GM10248 (cell line): ENCODE data around the gene REL.

ENCODE experiments used
- CTCF ChIA-PET: fragments of 300-600 bp; sonication (Branson Sonifier 250); formaldehyde crosslinking; extraction: SDS; loops from one replicate; lab custom pipeline; 2021; ENCODE audit warnings: antibody characterized with exemption; lab: Yijun Ruan, JAX
- POLR2A ChIA-PET: fragments of 350-650 bp; sonication (Branson Sonifier 250); formaldehyde crosslinking; extraction: SDS; loops from one replicate; lab custom pipeline; 2020; ENCODE audit warnings: antibody characterized with exemption; lab: Yijun Ruan, JAX
- DNase-seq: peaks from one replicate; pipeline ENCODE4 v3.0.0; 2012; ENCODE audit errors: extremely low spot score
- CTCF ChIP-seq: IDR thresholded peaks from 2 replicates; pipeline ENCODE4 v1.5.1; 2012; ENCODE audit warnings: mild to moderate bottlenecking, low read depth; ENCODE audit errors: extremely low read depth, missing control alignments, control extremely low read depth

REL gene

DNA sequence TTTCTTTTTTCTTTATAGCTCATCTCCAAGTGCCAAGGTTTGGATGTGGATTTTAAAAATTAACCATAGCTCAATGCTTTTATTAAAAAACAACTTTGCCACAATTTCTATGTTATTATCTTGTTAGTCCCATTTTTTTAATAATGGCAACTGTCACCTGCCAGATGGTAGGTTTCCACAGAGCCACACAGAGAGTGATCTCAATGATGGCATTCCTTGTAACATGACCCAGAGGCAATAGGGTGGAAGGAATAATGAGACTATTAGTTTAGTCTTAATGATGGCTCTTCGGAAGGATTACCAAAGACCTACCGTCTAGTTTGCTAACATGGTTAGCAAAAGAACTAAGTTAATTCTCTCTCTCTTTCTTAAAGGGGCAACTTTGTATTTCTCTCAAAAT is 64.0 kb downstream of the REL start:
- POLR2A ChIA-PET, result no interaction called here
- TF ChIP-seq CTCF, result no peak
- DNase-seq, result no peak
- CTCF ChIA-PET, result interaction anchor here (0.7 to 1.5 kb wide), 6 partner anchors 9 to 22 kb away, joined by 3 to 4 read pairs (median 3); no protein-coding TSS in a partner anchor

- DNase-seq, result no peak
- CTCF ChIA-PET, result interaction anchor here (0.7 to 0.9 kb wide), 2 partner anchors 8 to 17 kb away, joined by 3 read pairs; no protein-coding TSS in a partner anchor
- POLR2A ChIA-PET, result no interaction called here
- no peak for TF ChIP-seq CTCF
Observed at GRCh38 chr2:60947056-60947455, 65.7 kb downstream of the REL start.

DNA sequence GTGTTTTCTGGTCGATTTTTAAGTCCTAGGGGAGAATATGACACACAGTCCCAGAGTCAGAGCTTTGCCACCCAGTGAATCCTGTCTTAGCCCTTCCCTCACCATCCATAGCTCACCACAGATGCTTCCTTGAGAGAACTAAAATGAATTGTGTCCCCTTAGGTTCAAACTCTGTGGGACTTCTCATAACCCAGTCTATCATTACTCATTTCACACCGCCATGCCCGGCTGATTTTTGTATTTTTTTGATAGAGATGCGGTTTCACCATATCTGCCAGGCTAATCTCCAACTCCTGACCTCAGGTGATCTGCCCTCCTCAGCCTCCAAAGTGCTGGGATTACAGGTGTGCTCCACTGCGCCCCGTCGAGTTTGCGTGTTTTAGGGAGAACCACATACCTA is 66.8 kb downstream of the REL start:
- no peak for TF ChIP-seq CTCF
- no peak for DNase-seq
- ChIA-PET CTCF (interaction anchor here (1.0 kb wide), 1 partner anchor 32 kb away, joined by 3 read pairs; no protein-coding TSS in a partner anchor), POLR2A (no interaction called here)

GRCh38 chr2:60948926-60949579 is 67.7 kb downstream of the REL start:
- DNase-seq, result no peak
- CTCF ChIA-PET, result no interaction called here

GRCh38 chr2:60954139-60954538 is 72.8 kb downstream of the REL start:
- no peak for TF ChIP-seq CTCF
- POLR2A ChIA-PET, result no interaction called here
- DNase-seq, result no peak
- CTCF ChIA-PET, result interaction anchor here (0.8 to 3.7 kb wide), 3 partner anchors 10 to 40 kb away, joined by 4 to 19 read pairs (median 14); no protein-coding TSS in a partner anchor

More at GRCh38 chr2:60948926-60949579, 67.7 kb downstream of the REL start:
- POLR2A ChIA-PET, result no interaction called here
- no peak for TF ChIP-seq CTCF

- DNase-seq, result no peak
- ChIA-PET POLR2A (no interaction called here), CTCF (interaction anchor here (0.8 to 3.7 kb wide), 4 partner anchors 11 to 42 kb away, joined by 3 to 19 read pairs (median 4); no protein-coding TSS in a partner anchor)
- no peak for TF ChIP-seq CTCF
Observed at GRCh38 chr2:60957224-60957623, 75.8 kb downstream of the REL start.
